ENCODE results near the gene NAA15.

The NAA15 gene

DNA sequence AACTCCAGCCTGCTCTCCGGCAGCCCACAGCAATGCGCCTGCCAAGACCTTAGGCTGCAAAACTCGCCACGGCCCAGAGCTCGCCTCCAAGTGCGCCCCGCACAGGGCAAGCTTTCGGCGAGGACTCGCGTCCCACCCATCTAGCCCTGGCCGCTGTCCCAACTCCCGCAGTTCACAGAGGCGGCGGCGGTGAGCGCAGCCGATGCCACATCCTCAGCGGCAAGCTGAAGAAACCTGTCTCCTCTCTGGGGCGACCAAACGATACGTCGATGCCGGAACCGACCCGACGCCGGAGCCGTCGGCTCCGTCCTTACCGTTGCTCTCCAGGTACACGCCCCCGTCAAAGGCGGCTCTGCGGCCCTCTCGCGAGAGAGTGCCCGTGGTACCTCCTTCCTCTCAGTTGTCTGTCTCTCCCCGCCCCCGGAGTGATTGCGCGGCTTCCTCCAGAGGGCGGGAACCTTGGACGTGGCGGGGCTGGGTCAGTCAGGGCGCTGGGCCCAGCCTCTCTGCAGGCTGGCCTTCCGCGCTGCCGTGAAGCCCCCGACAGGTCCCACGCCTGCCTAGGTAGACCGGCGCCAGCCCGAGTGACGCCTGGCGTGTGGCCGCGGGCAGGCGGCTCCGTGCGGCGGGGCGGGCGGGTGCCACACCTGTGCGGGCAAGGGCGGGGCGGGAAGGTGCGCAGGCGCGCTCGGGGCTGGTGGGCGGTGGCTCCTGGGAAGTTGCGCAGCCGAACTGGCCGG is 152.2 kb downstream of the NAA15 start:
- Histone ChIP-seq H3K27me3 (ENCODE audit: insufficient read depth, poor library complexity, severe bottlenecking) (no peaks in the 10 kb centered on the region), H3K4me3 (replicated peaks; ENCODE audit: insufficient read depth, low read length) (peak overlapping the region; percentile 100), H3K27ac (replicated peaks) (peak overlapping the region; percentile 90)
- TF ChIP-seq, protein P1, sequence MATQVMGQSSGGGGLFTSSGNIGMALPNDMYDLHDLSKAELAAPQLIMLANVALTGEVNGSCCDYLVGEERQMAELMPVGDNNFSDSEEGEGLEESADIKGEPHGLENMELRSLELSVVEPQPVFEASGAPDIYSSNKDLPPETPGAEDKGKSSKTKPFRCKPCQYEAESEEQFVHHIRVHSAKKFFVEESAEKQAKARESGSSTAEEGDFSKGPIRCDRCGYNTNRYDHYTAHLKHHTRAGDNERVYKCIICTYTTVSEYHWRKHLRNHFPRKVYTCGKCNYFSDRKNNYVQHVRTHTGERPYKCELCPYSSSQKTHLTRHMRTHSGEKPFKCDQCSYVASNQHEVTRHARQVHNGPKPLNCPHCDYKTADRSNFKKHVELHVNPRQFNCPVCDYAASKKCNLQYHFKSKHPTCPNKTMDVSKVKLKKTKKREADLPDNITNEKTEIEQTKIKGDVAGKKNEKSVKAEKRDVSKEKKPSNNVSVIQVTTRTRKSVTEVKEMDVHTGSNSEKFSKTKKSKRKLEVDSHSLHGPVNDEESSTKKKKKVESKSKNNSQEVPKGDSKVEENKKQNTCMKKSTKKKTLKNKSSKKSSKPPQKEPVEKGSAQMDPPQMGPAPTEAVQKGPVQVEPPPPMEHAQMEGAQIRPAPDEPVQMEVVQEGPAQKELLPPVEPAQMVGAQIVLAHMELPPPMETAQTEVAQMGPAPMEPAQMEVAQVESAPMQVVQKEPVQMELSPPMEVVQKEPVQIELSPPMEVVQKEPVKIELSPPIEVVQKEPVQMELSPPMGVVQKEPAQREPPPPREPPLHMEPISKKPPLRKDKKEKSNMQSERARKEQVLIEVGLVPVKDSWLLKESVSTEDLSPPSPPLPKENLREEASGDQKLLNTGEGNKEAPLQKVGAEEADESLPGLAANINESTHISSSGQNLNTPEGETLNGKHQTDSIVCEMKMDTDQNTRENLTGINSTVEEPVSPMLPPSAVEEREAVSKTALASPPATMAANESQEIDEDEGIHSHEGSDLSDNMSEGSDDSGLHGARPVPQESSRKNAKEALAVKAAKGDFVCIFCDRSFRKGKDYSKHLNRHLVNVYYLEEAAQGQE (IDR thresholded peaks at IDR 0.05; ENCODE audit: insufficient replicate concordance, low read depth), result peak; percentile 37
- TF ChIP-seq, protein P2, sequence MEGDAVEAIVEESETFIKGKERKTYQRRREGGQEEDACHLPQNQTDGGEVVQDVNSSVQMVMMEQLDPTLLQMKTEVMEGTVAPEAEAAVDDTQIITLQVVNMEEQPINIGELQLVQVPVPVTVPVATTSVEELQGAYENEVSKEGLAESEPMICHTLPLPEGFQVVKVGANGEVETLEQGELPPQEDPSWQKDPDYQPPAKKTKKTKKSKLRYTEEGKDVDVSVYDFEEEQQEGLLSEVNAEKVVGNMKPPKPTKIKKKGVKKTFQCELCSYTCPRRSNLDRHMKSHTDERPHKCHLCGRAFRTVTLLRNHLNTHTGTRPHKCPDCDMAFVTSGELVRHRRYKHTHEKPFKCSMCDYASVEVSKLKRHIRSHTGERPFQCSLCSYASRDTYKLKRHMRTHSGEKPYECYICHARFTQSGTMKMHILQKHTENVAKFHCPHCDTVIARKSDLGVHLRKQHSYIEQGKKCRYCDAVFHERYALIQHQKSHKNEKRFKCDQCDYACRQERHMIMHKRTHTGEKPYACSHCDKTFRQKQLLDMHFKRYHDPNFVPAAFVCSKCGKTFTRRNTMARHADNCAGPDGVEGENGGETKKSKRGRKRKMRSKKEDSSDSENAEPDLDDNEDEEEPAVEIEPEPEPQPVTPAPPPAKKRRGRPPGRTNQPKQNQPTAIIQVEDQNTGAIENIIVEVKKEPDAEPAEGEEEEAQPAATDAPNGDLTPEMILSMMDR (IDR thresholded peaks at IDR 0.05; ENCODE audit: insufficient read depth, low read length), result no peak
- TF ChIP-seq GABPA (IDR thresholded peaks at IDR 0.05; ENCODE audit: low read depth) (no peak), POLR2AphosphoS5 (IDR thresholded peaks at IDR 0.05; ENCODE audit: low read depth) (peak; percentile 93), SPI1 (IDR thresholded peaks at IDR 0.05; ENCODE audit: borderline replicate concordance, low read depth) (peak; percentile 43; the same call in 1 of the 2 replicates)
- DNase-seq (ENCODE audit: low read depth in 1 of 2, low spot score in 1 of 2), result peak; percentile 91 to 99

DNA sequence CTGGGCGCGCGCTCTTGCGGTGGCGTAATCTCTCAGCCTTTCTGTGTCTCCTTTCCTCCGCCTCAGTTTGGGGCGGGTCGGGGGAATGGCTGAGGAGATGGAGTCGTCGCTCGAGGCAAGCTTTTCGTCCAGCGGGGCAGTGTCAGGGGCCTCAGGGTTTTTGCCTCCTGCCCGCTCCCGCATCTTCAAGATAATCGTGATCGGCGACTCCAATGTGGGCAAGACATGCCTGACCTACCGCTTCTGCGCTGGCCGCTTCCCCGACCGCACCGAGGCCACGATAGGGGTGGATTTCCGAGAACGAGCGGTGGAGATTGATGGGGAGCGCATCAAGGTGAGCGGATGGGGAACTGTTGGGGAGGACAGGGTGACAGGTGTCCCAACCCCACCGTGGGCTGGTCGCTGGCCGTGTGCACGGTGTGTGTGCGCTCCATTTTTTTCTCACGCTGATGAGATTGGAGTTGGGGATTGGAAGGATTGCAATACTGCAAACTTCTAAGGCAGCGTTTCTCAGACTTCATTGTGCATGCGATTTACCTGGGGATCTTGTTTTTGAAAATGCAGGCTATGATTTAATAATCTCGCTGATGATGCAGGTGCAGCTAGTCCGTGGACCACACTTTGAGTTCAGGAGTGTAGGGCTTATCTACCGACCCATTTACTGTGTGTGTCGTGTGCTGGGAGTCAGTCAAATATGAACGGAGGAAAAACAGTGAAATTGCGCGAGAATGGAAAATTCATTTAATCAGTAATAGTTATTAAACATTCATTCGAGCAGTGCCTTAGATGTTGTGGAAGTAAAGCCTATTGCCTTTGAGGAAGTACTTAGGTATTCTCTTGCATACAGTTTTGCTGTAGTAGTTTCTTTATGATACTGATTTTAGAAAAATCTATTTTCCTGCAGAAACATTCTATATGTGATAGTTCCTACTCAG is 153.1 kb downstream of the NAA15 start, which contains the start of gene RAB33B:
Gene RAB33B (plus strand): TSS at position 11 of the 935 bp plus-strand sequence. CDS start 75 bp downstream, at position 86.
- TF ChIP-seq, protein P1 (IDR thresholded peaks at IDR 0.05; ENCODE audit: insufficient replicate concordance, low read depth), result no peak
- no peak for TF ChIP-seq POLR2AphosphoS5 (IDR thresholded peaks at IDR 0.05; ENCODE audit: low read depth)
- TF ChIP-seq, protein P2 (IDR thresholded peaks at IDR 0.05; ENCODE audit: insufficient read depth, low read length), result no peak
- TF ChIP-seq GABPA (IDR thresholded peaks at IDR 0.05; ENCODE audit: low read depth), result no peak
- TF ChIP-seq SPI1 (IDR thresholded peaks at IDR 0.05; ENCODE audit: borderline replicate concordance, low read depth), result no peak
- no peak for DNase-seq (ENCODE audit: low read depth in 1 of 2, low spot score in 1 of 2)
- H3K27ac ChIP-seq (replicated peaks), result peak within 1 kb of the TSS; percentile 90
- peak within 1 kb of the TSS; percentile 100 for H3K4me3 ChIP-seq (replicated peaks; ENCODE audit: insufficient read depth, low read length)
- H3K27me3 ChIP-seq (ENCODE audit: insufficient read depth, poor library complexity, severe bottlenecking), result no peaks in the 10 kb centered on the region

DNA sequence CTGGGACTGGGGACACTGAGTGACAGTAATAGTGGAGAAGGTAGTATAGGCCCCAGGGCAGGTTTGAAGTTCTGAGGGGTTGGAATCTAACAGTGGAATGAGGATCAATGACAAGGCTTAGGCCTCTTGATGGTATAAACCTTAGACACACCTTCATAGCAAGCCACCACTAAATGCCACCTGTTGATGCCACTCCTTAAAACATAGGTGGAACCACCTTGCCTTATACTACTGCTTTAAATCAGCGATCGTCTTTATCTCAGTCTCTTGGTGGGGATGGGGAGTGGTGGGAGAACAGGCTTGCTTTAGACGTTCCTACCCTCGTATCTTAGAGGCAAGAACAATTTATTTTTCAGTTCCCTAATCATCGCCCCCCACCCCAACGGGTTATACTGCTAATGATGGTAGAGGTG is 153.8 kb downstream of the NAA15 start:
- TF ChIP-seq SPI1 (IDR thresholded peaks at IDR 0.05; ENCODE audit: borderline replicate concordance, low read depth), result no peak
- TF ChIP-seq, protein P1 (IDR thresholded peaks at IDR 0.05; ENCODE audit: insufficient replicate concordance, low read depth), result no peak
- TF ChIP-seq POLR2AphosphoS5 (IDR thresholded peaks at IDR 0.05; ENCODE audit: low read depth), result no peak
- TF ChIP-seq GABPA (IDR thresholded peaks at IDR 0.05; ENCODE audit: low read depth), result no peak
- H3K27ac ChIP-seq (replicated peaks), result no peak overlapping the region

More for the DNA sequence above, 153.8 kb downstream of the NAA15 start:
- DNase-seq (ENCODE audit: low read depth in 1 of 2, low spot score in 1 of 2), result no peak
- H3K27me3 ChIP-seq (ENCODE audit: insufficient read depth, poor library complexity, severe bottlenecking), result no peaks in the 10 kb centered on the region
- H3K4me3 ChIP-seq (replicated peaks; ENCODE audit: insufficient read depth, low read length), result peak overlapping the region; percentile 100

Measured in HL-60 (cell line).